Activated naive CD8-positive, alpha-beta T cell (primary cell): ENCODE results near the gene HAPSTR1.
A peak's percentile ranks its signal among the peaks of the same experiment; 100 is the strongest.

ENCODE experiments used
- H3K27ac Mint-ChIP-seq: one replicate; pipeline ENCODE4 v1.8.0; 2021; ENCODE audit warnings: mixed read lengths
- H3K27me3 Mint-ChIP-seq: one replicate; pipeline ENCODE4 v1.8.0; 2021; ENCODE audit warnings: mixed read lengths
- H3K36me3 Mint-ChIP-seq: one replicate; pipeline ENCODE4 v1.8.0; 2021; ENCODE audit warnings: mixed read lengths
- H3K4me1 Mint-ChIP-seq: one replicate; pipeline ENCODE4 v1.8.0; 2021; ENCODE audit warnings: low read depth, mixed read lengths
- H3K4me3 Mint-ChIP-seq: one replicate; pipeline ENCODE4 v1.8.0; 2021; ENCODE audit warnings: mild to moderate bottlenecking, mixed read lengths
- H3K9me3 Mint-ChIP-seq: one replicate; pipeline ENCODE4 v1.8.0; 2021; ENCODE audit warnings: low read depth, mixed read lengths

HAPSTR1 gene

GRCh38 chr16:9097266-9098219 lies 6.1 kb downstream of the HAPSTR1 start:
- peak overlapping the region; percentile 52 for H3K27ac Mint-ChIP-seq
- no peaks in the 10 kb centered on the region for H3K9me3 Mint-ChIP-seq

GRCh38 chr16:9098377-9099090 lies 7.1 kb downstream of the HAPSTR1 start:
- Mint-ChIP-seq H3K27me3 (no peaks in the 10 kb centered on the region), H3K4me1 (peaks cover 91% of the 10 kb centered on the region), H3K4me3 (peak overlapping the region; percentile 85), H3K9me3 (no peaks in the 10 kb centered on the region), H3K27ac (peak overlapping the region; percentile 90), H3K36me3 (peaks cover 31% of the 10 kb centered on the region)

More at GRCh38 chr16:9097266-9098219, 6.1 kb downstream of the HAPSTR1 start:
- H3K4me3 Mint-ChIP-seq = peak overlapping the region; percentile 85
- peaks cover 29% of the 10 kb centered on the region for H3K36me3 Mint-ChIP-seq
- H3K27me3 Mint-ChIP-seq = no peaks in the 10 kb centered on the region
- peaks cover 83% of the 10 kb centered on the region for H3K4me1 Mint-ChIP-seq

- Mint-ChIP-seq H3K4me1 (peaks cover 90% of the 10 kb centered on the region), H3K4me3 (peak overlapping the region; percentile 85), H3K27ac (peak overlapping the region; percentile 90), H3K27me3 (no peaks in the 10 kb centered on the region), H3K36me3 (peaks cover 33% of the 10 kb centered on the region), H3K9me3 (no peaks in the 10 kb centered on the region)
These were observed 7.7 kb downstream of the HAPSTR1 start for GRCh38 chr16:9099131-9099625.

GRCh38 chr16:9102379-9102778 lies 10.9 kb downstream of the HAPSTR1 start:
- peaks cover 40% of the 10 kb centered on the region for H3K36me3 Mint-ChIP-seq
- H3K4me1 Mint-ChIP-seq = peaks cover 96% of the 10 kb centered on the region
- no peaks in the 10 kb centered on the region for H3K9me3 Mint-ChIP-seq
- peak overlapping the region; percentile 94 for H3K27ac Mint-ChIP-seq
- H3K4me3 Mint-ChIP-seq = peak overlapping the region; percentile 85
- H3K27me3 Mint-ChIP-seq = no peaks in the 10 kb centered on the region

- H3K27ac Mint-ChIP-seq = peak overlapping the region; percentile 94
- H3K27me3 Mint-ChIP-seq = no peaks in the 10 kb centered on the region
- peaks cover 40% of the 10 kb centered on the region for H3K36me3 Mint-ChIP-seq
- peak overlapping the region; percentile 85 for H3K4me3 Mint-ChIP-seq
- peaks cover 96% of the 10 kb centered on the region for H3K4me1 Mint-ChIP-seq
- no peaks in the 10 kb centered on the region for H3K9me3 Mint-ChIP-seq
These were observed 11.5 kb downstream of the HAPSTR1 start for GRCh38 chr16:9102943-9103342.

GRCh38 chr16:9103546-9103945 lies 12.1 kb downstream of the HAPSTR1 start:
- Mint-ChIP-seq H3K36me3 (peaks cover 40% of the 10 kb centered on the region), H3K4me1 (peaks cover 92% of the 10 kb centered on the region), H3K27ac (peak overlapping the region; percentile 94), H3K9me3 (no peaks in the 10 kb centered on the region), H3K4me3 (peak overlapping the region; percentile 85), H3K27me3 (no peaks in the 10 kb centered on the region)

- H3K27ac Mint-ChIP-seq = peak overlapping the region; percentile 76
- peak overlapping the region; percentile 85 for H3K4me3 Mint-ChIP-seq
- H3K9me3 Mint-ChIP-seq = no peaks in the 10 kb centered on the region
- H3K27me3 Mint-ChIP-seq = no peaks in the 10 kb centered on the region
- H3K36me3 Mint-ChIP-seq = peaks cover 41% of the 10 kb centered on the region
- peaks cover 92% of the 10 kb centered on the region for H3K4me1 Mint-ChIP-seq
These were observed 13.7 kb downstream of the HAPSTR1 start for GRCh38 chr16:9105189-9105588.

- H3K27me3 Mint-ChIP-seq = no peaks in the 10 kb centered on the region
- H3K36me3 Mint-ChIP-seq = peaks cover 36% of the 10 kb centered on the region
- H3K27ac Mint-ChIP-seq = peak overlapping the region; percentile 87
- H3K4me3 Mint-ChIP-seq = peak overlapping the region; percentile 79
- H3K4me1 Mint-ChIP-seq = peaks cover 92% of the 10 kb centered on the region
- no peaks in the 10 kb centered on the region for H3K9me3 Mint-ChIP-seq
These were observed 15.9 kb downstream of the HAPSTR1 start for GRCh38 chr16:9107025-9107970.

GRCh38 chr16:9109255-9109654 lies 17.8 kb downstream of the HAPSTR1 start:
- Mint-ChIP-seq H3K27ac (peak overlapping the region; percentile 87), H3K36me3 (peaks cover 27% of the 10 kb centered on the region), H3K9me3 (no peaks in the 10 kb centered on the region), H3K4me1 (peaks cover 95% of the 10 kb centered on the region), H3K27me3 (no peaks in the 10 kb centered on the region), H3K4me3 (peak overlapping the region; percentile 70)

GRCh38 chr16:9112166-9112843 lies 20.9 kb downstream of the HAPSTR1 start:
- no peaks in the 10 kb centered on the region for H3K9me3 Mint-ChIP-seq
- H3K4me3 Mint-ChIP-seq = peak overlapping the region; percentile 33
- H3K36me3 Mint-ChIP-seq = peaks cover 18% of the 10 kb centered on the region
- no peaks in the 10 kb centered on the region for H3K27me3 Mint-ChIP-seq
- peak overlapping the region; percentile 68 for H3K27ac Mint-ChIP-seq
- H3K4me1 Mint-ChIP-seq = peaks cover 95% of the 10 kb centered on the region

- peak overlapping the region; percentile 53 for H3K4me3 Mint-ChIP-seq
These were observed 21.4 kb downstream of the HAPSTR1 start for GRCh38 chr16:9112844-9113186.

GRCh38 chr16:9113707-9114106 lies 22.3 kb downstream of the HAPSTR1 start:
- Mint-ChIP-seq H3K36me3 (peaks cover 17% of the 10 kb centered on the region), H3K9me3 (no peaks in the 10 kb centered on the region), H3K4me3 (peak overlapping the region; percentile 53), H3K27ac (peak overlapping the region; percentile 86), H3K27me3 (no peaks in the 10 kb centered on the region), H3K4me1 (peaks cover 96% of the 10 kb centered on the region)

More at GRCh38 chr16:9112844-9113186, 21.4 kb downstream of the HAPSTR1 start:
- Mint-ChIP-seq H3K27ac (peak overlapping the region; percentile 86), H3K9me3 (no peaks in the 10 kb centered on the region), H3K27me3 (no peaks in the 10 kb centered on the region), H3K36me3 (peaks cover 18% of the 10 kb centered on the region), H3K4me1 (peaks cover 95% of the 10 kb centered on the region)

- peak overlapping the region; percentile 86 for H3K27ac Mint-ChIP-seq
- H3K4me3 Mint-ChIP-seq = peak overlapping the region; percentile 43
- H3K36me3 Mint-ChIP-seq = peaks cover 13% of the 10 kb centered on the region
- peaks cover 96% of the 10 kb centered on the region for H3K4me1 Mint-ChIP-seq
- no peaks in the 10 kb centered on the region for H3K9me3 Mint-ChIP-seq
- H3K27me3 Mint-ChIP-seq = no peaks in the 10 kb centered on the region
These were observed 22.7 kb downstream of the HAPSTR1 start for GRCh38 chr16:9114112-9114511.

GRCh38 chr16:9114842-9115241 lies 23.4 kb downstream of the HAPSTR1 start:
- Mint-ChIP-seq H3K27ac (peak overlapping the region; percentile 86), H3K9me3 (no peaks in the 10 kb centered on the region), H3K4me3 (no peak overlapping the region), H3K27me3 (no peaks in the 10 kb centered on the region), H3K4me1 (peaks cover 92% of the 10 kb centered on the region), H3K36me3 (peaks cover 12% of the 10 kb centered on the region)
